Measurements from ENCODE around the gene UBE2V1.

Gene UBE2V1

GRCh38 chr20:50144362-50144761, 31.4 kb upstream of the UBE2V1 start:
- peak; percentile 90 for DNase-seq (ENCODE audit: low spot score)
- ChIA-PET CTCF (interaction anchor here (0.7 to 1.3 kb wide), 6 partner anchors 9 to 335 kb away, joined by 3 to 8 read pairs (median 4); partner anchors contain the start of gene PEDS1), POLR2A (ENCODE audit: low non-redundant PET) (interaction anchor here (0.6 to 1.5 kb wide), 3 partner anchors 9 to 24 kb away, joined by 3 to 16 read pairs (median 5); partner anchors contain the start of gene PEDS1)
- H3K27ac ChIP-seq: peak overlapping the region; percentile 98
- no peak for TF ChIP-seq CTCF (conservative IDR thresholded peaks at IDR 0.05; ENCODE audit: low read depth)

GRCh38 chr20:50142812-50143211, 29.9 kb upstream of the UBE2V1 start:
- POLR2A ChIA-PET (ENCODE audit: low non-redundant PET): no interaction called here
- CTCF ChIA-PET: interaction anchor here (1.8 kb wide), 1 partner anchor 22 kb away, joined by 9 read pairs; no protein-coding TSS in a partner anchor
- peak overlapping the region; percentile 98 for H3K27ac ChIP-seq
- no peak for TF ChIP-seq CTCF (conservative IDR thresholded peaks at IDR 0.05; ENCODE audit: low read depth)
- no peak for DNase-seq (ENCODE audit: low spot score)

- H3K27ac ChIP-seq: peak overlapping the region; percentile 98
- TF ChIP-seq CTCF (conservative IDR thresholded peaks at IDR 0.05; ENCODE audit: low read depth): no peak
- ChIA-PET CTCF (interaction anchor here (0.9 to 1.8 kb wide), 3 partner anchors 22 to 27 kb away, joined by 4 to 9 read pairs (median 4); no protein-coding TSS in a partner anchor), POLR2A (ENCODE audit: low non-redundant PET) (interaction anchor here (0.5 to 0.6 kb wide), 2 partner anchors 10 to 65 kb away, joined by 3 to 4 read pairs; no protein-coding TSS in a partner anchor)
- DNase-seq (ENCODE audit: low spot score): no peak
These were observed 29.0 kb upstream of the UBE2V1 start for GRCh38 chr20:50141811-50142561.

- no peak for TF ChIP-seq CTCF (conservative IDR thresholded peaks at IDR 0.05; ENCODE audit: low read depth)
- POLR2A ChIA-PET (ENCODE audit: low non-redundant PET): interaction anchor here (0.5 kb wide), 1 partner anchor 11 kb away, joined by 4 read pairs; no protein-coding TSS in a partner anchor
- no peak for DNase-seq (ENCODE audit: low spot score)
- CTCF ChIA-PET: interaction anchor here (0.5 to 3.7 kb wide), 6 partner anchors 21 to 162 kb away, joined by 3 to 29 read pairs (median 4); no protein-coding TSS in a partner anchor
- peak overlapping the region; percentile 98 for H3K27ac ChIP-seq
These were observed 28.2 kb upstream of the UBE2V1 start for GRCh38 chr20:50141018-50141675.

- ChIA-PET CTCF (interaction anchor here (0.5 to 3.7 kb wide), 6 partner anchors 20 to 691 kb away, joined by 3 to 29 read pairs (median 4); no protein-coding TSS in a partner anchor), POLR2A (ENCODE audit: low non-redundant PET) (no interaction called here)
- no peak for DNase-seq (ENCODE audit: low spot score)
- H3K27ac ChIP-seq: peak overlapping the region; percentile 98
- TF ChIP-seq CTCF (conservative IDR thresholded peaks at IDR 0.05; ENCODE audit: low read depth): no peak
These were observed 27.4 kb upstream of the UBE2V1 start for GRCh38 chr20:50140339-50140859.
